Measurements from ENCODE around the gene GLDC. TPM values are rescaled to one million over a fixed set of nuclear protein-coding genes. Genes with fewer than 3 reads are reported as not detected.

GLDC gene
- total RNA-seq, 1 experiment from 2014 or later, result 1.5 TPM

GRCh38 chr9:6620353-6620752 lies 25.2 kb downstream of the GLDC start:
- Histone ChIP-seq H2AFZ (no peak overlapping the region), H3K4me1 (replicated peaks; ENCODE audit: insufficient read depth) (no peaks in the 10 kb centered on the region), H3K4me3 (no peak overlapping the region), H3K27me3 (ENCODE audit: insufficient read depth, low read depth) (no peaks in the 10 kb centered on the region), H3K9me3 (ENCODE audit: insufficient read depth, low read depth) (no peaks in the 10 kb centered on the region), H4K20me1 (ENCODE audit: insufficient read depth) (no peaks in the 10 kb centered on the region), H3K36me3 (ENCODE audit: low read depth) (no peaks in the 10 kb centered on the region), H3K79me2 (ENCODE audit: low read depth) (no peaks in the 10 kb centered on the region), H3K9me2 (ENCODE audit: insufficient read depth) (no peaks in the 10 kb centered on the region), H3K4me2 (no peak overlapping the region), H3F3A (ENCODE audit: insufficient read depth, low read depth) (no peaks in the 10 kb centered on the region), H3K27ac (no peak overlapping the region)
- POLR2A ChIA-PET (ENCODE audit: unreplicated experiment), result no interaction called here
- CTCF ChIA-PET, result no interaction called here
- no peak for DNase-seq
- BruUV-seq (replicated peaks), result no TSS peak
- intact Hi-C loops (cut with micrococcal nuclease; ENCODE audit: unreplicated experiment), result no loop called here
- TF ChIP-seq EZH2 (IDR thresholded peaks at IDR 0.05; ENCODE audit: low read depth), result no peak
- TF ChIP-seq CTCF (conservative IDR thresholded peaks at IDR 0.05), result no peak

- BruUV-seq (replicated peaks), result no TSS peak
- ChIA-PET CTCF (no interaction called here), POLR2A (ENCODE audit: unreplicated experiment) (no interaction called here)
- no peaks in the 10 kb centered on the region for H3K36me3 ChIP-seq (ENCODE audit: low read depth)
- no peaks in the 10 kb centered on the region for H4K20me1 ChIP-seq (ENCODE audit: insufficient read depth)
- H3F3A ChIP-seq (ENCODE audit: insufficient read depth, low read depth), result no peaks in the 10 kb centered on the region
- intact Hi-C loops (cut with micrococcal nuclease; ENCODE audit: unreplicated experiment), result no loop called here
- no peaks in the 10 kb centered on the region for H3K9me3 ChIP-seq (ENCODE audit: insufficient read depth, low read depth)
- no peaks in the 10 kb centered on the region for H3K4me1 ChIP-seq (replicated peaks; ENCODE audit: insufficient read depth)
- no peak overlapping the region for H2AFZ ChIP-seq
- H3K4me2 ChIP-seq, result no peak overlapping the region
- H3K27me3 ChIP-seq (ENCODE audit: insufficient read depth, low read depth), result no peaks in the 10 kb centered on the region
- TF ChIP-seq EZH2 (IDR thresholded peaks at IDR 0.05; ENCODE audit: low read depth) (no peak), CTCF (conservative IDR thresholded peaks at IDR 0.05) (no peak)
- no peak for DNase-seq
- H3K79me2 ChIP-seq (ENCODE audit: low read depth), result no peaks in the 10 kb centered on the region
- H3K27ac ChIP-seq, result no peak overlapping the region
- no peaks in the 10 kb centered on the region for H3K9me2 ChIP-seq (ENCODE audit: insufficient read depth)
- no peak overlapping the region for H3K4me3 ChIP-seq
These were observed 25.6 kb downstream of the GLDC start for GRCh38 chr9:6619909-6620308.

- no peak overlapping the region for H3K27ac ChIP-seq
- TF ChIP-seq CTCF (conservative IDR thresholded peaks at IDR 0.05) (no peak), EZH2 (IDR thresholded peaks at IDR 0.05; ENCODE audit: low read depth) (no peak)
- H3K4me3 ChIP-seq, result no peak overlapping the region
- intact Hi-C loops (cut with micrococcal nuclease; ENCODE audit: unreplicated experiment), result no loop called here
- DNase-seq, result no peak
- no peak overlapping the region for H2AFZ ChIP-seq
- H3K27me3 ChIP-seq (ENCODE audit: insufficient read depth, low read depth), result no peaks in the 10 kb centered on the region
- H3K36me3 ChIP-seq (ENCODE audit: low read depth), result no peaks in the 10 kb centered on the region
- H3K4me2 ChIP-seq, result no peak overlapping the region
- no peaks in the 10 kb centered on the region for H3F3A ChIP-seq (ENCODE audit: insufficient read depth, low read depth)
- no peaks in the 10 kb centered on the region for H3K4me1 ChIP-seq (replicated peaks; ENCODE audit: insufficient read depth)
- no peaks in the 10 kb centered on the region for H4K20me1 ChIP-seq (ENCODE audit: insufficient read depth)
- CTCF ChIA-PET, result no interaction called here
- no peaks in the 10 kb centered on the region for H3K9me3 ChIP-seq (ENCODE audit: insufficient read depth, low read depth)
- BruUV-seq (replicated peaks), result no TSS peak
- H3K9me2 ChIP-seq (ENCODE audit: insufficient read depth), result no peaks in the 10 kb centered on the region
- POLR2A ChIA-PET (ENCODE audit: unreplicated experiment), result no interaction called here
- no peaks in the 10 kb centered on the region for H3K79me2 ChIP-seq (ENCODE audit: low read depth)
These were observed 28.5 kb downstream of the GLDC start for GRCh38 chr9:6616951-6617602.
